NT2/D1 (cell line): Measurements from ENCODE around the gene SSBP2.

Source experiments
- SUZ12 ChIP-seq: IDR thresholded peaks from 2 replicates; pipeline ENCODE4 v1.6.1; 2011; ENCODE audit not compliant: insufficient read length, insufficient read depth; ENCODE audit errors: extremely low read depth
- YY1 ChIP-seq: IDR thresholded peaks from 2 replicates; pipeline ENCODE4 v1.6.1; 2011; ENCODE audit not compliant: insufficient read length, insufficient read depth
- ZNF274 ChIP-seq: IDR thresholded peaks from 2 replicates; pipeline ENCODE4 v1.6.1; 2011; ENCODE audit warnings: mild to moderate bottlenecking, low read depth, low read length

DNA sequence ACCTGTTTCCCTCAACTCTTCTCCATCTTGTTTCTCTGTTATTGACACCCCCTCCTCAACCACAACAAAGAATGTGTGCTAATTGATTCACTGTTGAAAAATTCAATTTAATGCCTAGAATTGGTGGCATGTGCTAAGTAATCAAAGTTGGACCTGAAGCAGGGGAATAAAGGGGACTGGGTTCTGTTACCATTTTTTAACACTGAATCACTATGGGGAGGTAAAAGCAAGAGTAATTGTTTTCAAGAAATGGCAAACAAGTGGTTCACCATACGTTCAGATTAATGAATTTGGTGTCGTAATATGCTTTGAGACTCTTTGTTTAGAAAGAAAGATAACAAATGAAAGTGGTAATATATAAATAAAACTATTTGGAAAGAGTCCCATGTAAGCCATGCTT lies 17.0 kb upstream of the SSBP2 start:
- TF ChIP-seq ZNF274 = no peak
- no peak for TF ChIP-seq SUZ12
- no peak for TF ChIP-seq YY1
